K562 (cell line): ENCODE measurements around the gene PSRC1. TPM values are rescaled to one million over a fixed set of nuclear protein-coding genes. Genes with fewer than 3 reads are reported as not detected.

Source experiments
- ARNT ChIP-seq, 2 experiments: fragments of 450-650 bp; IDR thresholded peaks; 2 replicates each; pipeline ENCODE4 v1.6.1; 2016; ENCODE audit warnings: mild to moderate bottlenecking in 1 of 2
- ASH1L ChIP-seq: fragments of 450-650 bp; IDR thresholded peaks from 2 replicates; pipeline ENCODE4 v1.6.1; 2018; ENCODE audit warnings: borderline replicate concordance, mild to moderate bottlenecking, low read depth; ENCODE audit not compliant: partially characterized antibody
- BACH1 ChIP-seq: fragments of 200-800 bp; sonication (Bioruptor generic); IDR thresholded peaks from 2 replicates; pipeline ENCODE4 v1.6.1; 2016; ENCODE audit warnings: missing genetic modification characterization, missing compliant biosample characterization
- BHLHE40 ChIP-seq: IDR thresholded peaks from 2 replicates; pipeline ENCODE4 v1.6.1; 2011; ENCODE audit warnings: low read length, improper control_type of control experiment
- BRF1 ChIP-seq: IDR thresholded peaks from 3 replicates; pipeline ENCODE4 v1.6.1; 2011; ENCODE audit warnings: borderline replicate concordance, mild to moderate bottlenecking; ENCODE audit not compliant: insufficient read length; ENCODE audit errors: extremely low read depth
- CBX5 ChIP-seq: IDR thresholded peaks from 2 replicates; pipeline ENCODE4 v1.6.1; 2014; ENCODE audit warnings: low read depth, borderline replicate concordance
- CTBP1 ChIP-seq: fragments of 450-650 bp; IDR thresholded peaks from 2 replicates; pipeline ENCODE4 v1.6.1; 2016; ENCODE audit warnings: borderline replicate concordance
- CXXC5 ChIP-seq: fragments of 250-450 bp; sonication (Bioruptor Pico); IDR thresholded peaks from 2 replicates; pipeline ENCODE4 v1.8.0; 2022; ENCODE audit warnings: inconsistent platforms, mild to moderate bottlenecking, moderate library complexity
- FOS ChIP-seq: IDR thresholded peaks from 3 replicates; pipeline ENCODE4 v1.6.1; 2011; ENCODE audit not compliant: insufficient read length; ENCODE audit errors: extremely low read depth
- KLF6 ChIP-seq: fragments of 250-450 bp; sonication (Bioruptor Pico); IDR thresholded peaks from 2 replicates; pipeline ENCODE4 v1.4.0; 2020; ENCODE audit warnings: mild to moderate bottlenecking, moderate library complexity, borderline replicate concordance
- LCOR ChIP-seq: sonication (generic); formaldehyde crosslinking; IDR thresholded peaks from 2 replicates; pipeline ENCODE4 v1.8.0; 2022; ENCODE audit warnings: mild to moderate bottlenecking, missing genetic modification reagents
- MCM3 ChIP-seq: fragments of 450-650 bp; IDR thresholded peaks from 2 replicates; pipeline ENCODE4 v1.6.1; 2016
- NCOA2 ChIP-seq, 2 experiments: fragments of 450-650 bp; IDR thresholded peaks; 2 replicates each; pipeline ENCODE4 v1.6.1; 2018; ENCODE audit warnings: mild to moderate bottlenecking in 2 of 2, moderate library complexity in 1 of 2; ENCODE audit not compliant: partially characterized antibody in 2 of 2
- NFIX ChIP-seq: fragments of 250-450 bp; sonication (Bioruptor Pico); IDR thresholded peaks from 2 replicates; pipeline ENCODE4 v1.4.0; 2020; ENCODE audit warnings: low read depth, mild to moderate bottlenecking, moderate library complexity
- NR2C1 ChIP-seq, 2 experiments: fragments of 450-650 bp; IDR thresholded peaks; 2 replicates each; pipeline ENCODE4 v1.6.1; 2017; ENCODE audit warnings: mild to moderate bottlenecking in 2 of 2, antibody characterized with exemption in 1 of 2, inconsistent platforms in 1 of 2, missing compliant biosample characterization in 1 of 2, missing genetic modification characterization in 1 of 2
- RBM17 ChIP-seq: fragments of 200-400 bp; formaldehyde crosslinking; IDR thresholded peaks from 2 replicates; pipeline ENCODE4 v1.6.1; 2017; ENCODE audit warnings: low read depth, mild to moderate bottlenecking, low read length, borderline replicate concordance
- SMARCE1 ChIP-seq: fragments of 450-650 bp; IDR thresholded peaks from 2 replicates; pipeline ENCODE4 v1.7.1; 2016; ENCODE audit warnings: mild to moderate bottlenecking
- THRAP3 ChIP-seq: fragments of 450-650 bp; IDR thresholded peaks from 2 replicates; pipeline ENCODE4 v1.6.1; 2016; ENCODE audit warnings: mild to moderate bottlenecking, inconsistent platforms, borderline replicate concordance
- ZFP36 ChIP-seq: fragments of 150-350 bp; IDR thresholded peaks from 2 replicates; pipeline ENCODE4 v1.6.1; 2018; ENCODE audit warnings: low read length, low read depth; ENCODE audit not compliant: partially characterized antibody
- ZNF12 ChIP-seq: sonication (generic); formaldehyde crosslinking; IDR thresholded peaks from 2 replicates; pipeline ENCODE4 v1.4.0; 2020; ENCODE audit warnings: mild to moderate bottlenecking, missing genetic modification reagents
- ZNF551 ChIP-seq: fragments of 250-450 bp; sonication (Bioruptor Pico); IDR thresholded peaks from 2 replicates; pipeline ENCODE4 v1.5.0; 2021; ENCODE audit warnings: mild to moderate bottlenecking, moderate library complexity
- ZNF584 ChIP-seq: fragments of 200-800 bp; sonication (Bioruptor generic); IDR thresholded peaks from 2 replicates; pipeline ENCODE4 v1.6.1; 2016; ENCODE audit warnings: low read depth, mild to moderate bottlenecking, missing genetic modification characterization, missing compliant biosample characterization
- ZNF589 ChIP-seq: fragments of 200-800 bp; sonication (Bioruptor generic); IDR thresholded peaks from 2 replicates; pipeline ENCODE4 v1.6.1; 2016; ENCODE audit warnings: low read depth, missing genetic modification characterization, missing compliant biosample characterization
- ZNF75A ChIP-seq: fragments of 450-650 bp; formaldehyde crosslinking; IDR thresholded peaks from 2 replicates; pipeline ENCODE4 v1.4.0; 2020; ENCODE audit warnings: mild to moderate bottlenecking
- polyA plus RNA-seq, 8 experiments: library from polyadenylated mRNA; depleted of rRNA in 4 of 8; stranded (reverse) in 5 of 8; unstranded in 3 of 8; fragments of >200 nt; fragmentation: Nextera tagmentation in 2 of 8; fragmentation: Illumina TruSeq in 1 of 8; extraction: Ambion mirVana in 2 of 8; extraction: Trizol in 1 of 8; gene quantifications; 2 replicates each; pipeline versions ENCODE4 v1.2.1 to v1.2.3, GENCODE V29; 2011 to 2014; ENCODE audit warnings: inconsistent platforms in 1 of 8, missing spikeins in 1 of 8
- total RNA-seq, 7 experiments: library from RNA; depleted of rRNA in 6 of 7; stranded (reverse); fragments of >200 nt in 6 of 7; fragmentation: Illumina TruSeq in 2 of 7; extraction: Trizol in 2 of 7; gene quantifications; 2 replicates each; pipeline versions ENCODE4 v1.2.1 to v1.2.3, GENCODE V29; 2011 to 2021; ENCODE audit warnings: low replicate concordance in 1 of 7
- TF ChIP-seq, protein P1 (sequence below): fragments of 450-650 bp; IDR thresholded peaks from 2 replicates; pipeline ENCODE4 v1.6.1; 2016; ENCODE audit warnings: borderline replicate concordance
- TF ChIP-seq, protein P2 (sequence below), 2 experiments: fragments of 450-650 bp; conservative IDR thresholded peaks; 2 replicates each; pipeline ENCODE4 v1.6.1; 2017; ENCODE audit warnings: mild to moderate bottlenecking in 2 of 2, moderate library complexity in 2 of 2
- TF ChIP-seq, protein P3 (sequence below): sonication (generic); formaldehyde crosslinking; IDR thresholded peaks from 2 replicates; pipeline ENCODE4 v1.8.0; 2022; ENCODE audit warnings: mild to moderate bottlenecking, missing genetic modification reagents

The PSRC1 gene
- total and polyA plus RNA-seq, 9 of the 15 experiments (the other 6 are each of a cell fraction or from before 2014, with no cell fraction given) = 6.5 to 65.2 (median 39.3) TPM

DNA sequence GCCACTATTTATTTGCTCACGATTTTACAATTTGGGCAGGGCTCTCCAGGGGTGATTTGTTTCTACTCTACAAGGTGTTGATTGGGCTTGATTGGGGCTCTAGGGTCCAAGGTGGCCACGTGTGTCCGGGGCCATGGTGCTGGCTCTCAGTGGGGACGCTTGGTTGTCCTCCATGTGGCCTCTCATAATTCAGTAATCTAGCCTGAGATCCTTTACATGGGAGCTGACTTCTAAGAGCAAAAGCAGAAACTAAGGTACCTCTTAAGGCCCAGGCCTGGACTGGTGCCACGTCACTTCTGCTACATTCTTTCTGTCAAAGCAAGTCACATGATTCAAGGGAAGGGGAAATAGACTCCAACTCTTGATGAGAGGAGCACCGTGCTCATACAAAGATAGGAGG lies 8.1 kb upstream of the PSRC1 start (continued):
- TF ChIP-seq, protein P1, sequence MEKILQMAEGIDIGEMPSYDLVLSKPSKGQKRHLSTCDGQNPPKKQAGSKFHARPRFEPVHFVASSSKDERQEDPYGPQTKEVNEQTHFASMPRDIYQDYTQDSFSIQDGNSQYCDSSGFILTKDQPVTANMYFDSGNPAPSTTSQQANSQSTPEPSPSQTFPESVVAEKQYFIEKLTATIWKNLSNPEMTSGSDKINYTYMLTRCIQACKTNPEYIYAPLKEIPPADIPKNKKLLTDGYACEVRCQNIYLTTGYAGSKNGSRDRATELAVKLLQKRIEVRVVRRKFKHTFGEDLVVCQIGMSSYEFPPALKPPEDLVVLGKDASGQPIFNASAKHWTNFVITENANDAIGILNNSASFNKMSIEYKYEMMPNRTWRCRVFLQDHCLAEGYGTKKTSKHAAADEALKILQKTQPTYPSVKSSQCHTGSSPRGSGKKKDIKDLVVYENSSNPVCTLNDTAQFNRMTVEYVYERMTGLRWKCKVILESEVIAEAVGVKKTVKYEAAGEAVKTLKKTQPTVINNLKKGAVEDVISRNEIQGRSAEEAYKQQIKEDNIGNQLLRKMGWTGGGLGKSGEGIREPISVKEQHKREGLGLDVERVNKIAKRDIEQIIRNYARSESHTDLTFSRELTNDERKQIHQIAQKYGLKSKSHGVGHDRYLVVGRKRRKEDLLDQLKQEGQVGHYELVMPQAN = no peak
- TF ChIP-seq ZNF12 (CRISPR knock-in tag) = no peak
- peak; percentile 50 for TF ChIP-seq BHLHE40
- no peak for TF ChIP-seq MCM3
- no peak for TF ChIP-seq ZNF551
- no peak for TF ChIP-seq BRF1
- no peak for TF ChIP-seq ZNF75A
- no peak for TF ChIP-seq CXXC5
- 0 out of 2 replicates have a peak, but pooled peaks have one; percentile 26 for TF ChIP-seq KLF6 (CRISPR knock-in tag)
- no peak for TF ChIP-seq CBX5
- TF ChIP-seq, protein P2, sequence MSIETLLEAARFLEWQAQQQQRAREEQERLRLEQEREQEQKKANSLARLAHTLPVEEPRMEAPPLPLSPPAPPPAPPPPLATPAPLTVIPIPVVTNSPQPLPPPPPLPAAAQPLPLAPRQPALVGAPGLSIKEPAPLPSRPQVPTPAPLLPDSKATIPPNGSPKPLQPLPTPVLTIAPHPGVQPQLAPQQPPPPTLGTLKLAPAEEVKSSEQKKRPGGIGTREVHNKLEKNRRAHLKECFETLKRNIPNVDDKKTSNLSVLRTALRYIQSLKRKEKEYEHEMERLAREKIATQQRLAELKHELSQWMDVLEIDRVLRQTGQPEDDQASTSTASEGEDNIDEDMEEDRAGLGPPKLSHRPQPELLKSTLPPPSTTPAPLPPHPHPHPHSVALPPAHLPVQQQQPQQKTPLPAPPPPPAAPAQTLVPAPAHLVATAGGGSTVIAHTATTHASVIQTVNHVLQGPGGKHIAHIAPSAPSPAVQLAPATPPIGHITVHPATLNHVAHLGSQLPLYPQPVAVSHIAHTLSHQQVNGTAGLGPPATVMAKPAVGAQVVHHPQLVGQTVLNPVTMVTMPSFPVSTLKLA (conservative IDR thresholded peaks at IDR 0.05) = 0 out of 4 replicates have a peak, but pooled peaks of 1 of the 2 experiments have one; percentile 16
- TF ChIP-seq, protein P3, sequence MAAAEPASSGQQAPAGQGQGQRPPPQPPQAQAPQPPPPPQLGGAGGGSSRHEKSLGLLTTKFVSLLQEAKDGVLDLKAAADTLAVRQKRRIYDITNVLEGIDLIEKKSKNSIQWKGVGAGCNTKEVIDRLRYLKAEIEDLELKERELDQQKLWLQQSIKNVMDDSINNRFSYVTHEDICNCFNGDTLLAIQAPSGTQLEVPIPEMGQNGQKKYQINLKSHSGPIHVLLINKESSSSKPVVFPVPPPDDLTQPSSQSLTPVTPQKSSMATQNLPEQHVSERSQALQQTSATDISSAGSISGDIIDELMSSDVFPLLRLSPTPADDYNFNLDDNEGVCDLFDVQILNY (CRISPR knock-in tag) = no peak
- no peak for TF ChIP-seq THRAP3
- no peak for TF ChIP-seq NFIX (CRISPR knock-in tag)
- peak; percentile 50; the same call in 1 of the 2 replicates for TF ChIP-seq CTBP1
- TF ChIP-seq BACH1 (tag) = 0 out of 2 replicates have a peak, but pooled peaks have one; percentile 19
- no peak for TF ChIP-seq ZNF584 (CRISPR knock-in tag)
- TF ChIP-seq ZNF589 (CRISPR knock-in tag) = 0 out of 2 replicates have a peak, but pooled peaks have one; percentile 35
- TF ChIP-seq ASH1L = no peak
- no peak for TF ChIP-seq FOS
- TF ChIP-seq ZFP36 = no peak
- no peak for TF ChIP-seq SMARCE1
- TF ChIP-seq RBM17 = no peak
- no peak for TF ChIP-seq LCOR (CRISPR knock-in tag)
- no peak for TF ChIP-seq ARNT (IDR thresholded peaks at IDR 0.05)
- TF ChIP-seq NR2C1 (IDR thresholded peaks at IDR 0.05) = no peak; the same call in 1 of the 2 replicates
- 0 out of 2 replicates have a peak, but pooled peaks have one; percentile 38 for TF ChIP-seq NR2C1 (tag; IDR thresholded peaks at IDR 0.05)
- no peak for TF ChIP-seq NCOA2 (IDR thresholded peaks at IDR 0.05; ENCODE audit: partially characterized antibody in 2 of 2)
